Keratinocyte (primary cell): ENCODE results near the gene PMEPA1. TPM values are rescaled to one million over a fixed set of nuclear protein-coding genes. Genes with fewer than 3 reads are reported as not detected.

Experiments
- DNase-seq: peaks from one replicate; pipeline ENCODE4 v3.0.0-alpha.2; 2011; ENCODE audit warnings: low read depth, missing footprints, low spot score
- FAIRE-seq: peaks from 2 replicates; lab custom pipeline; 2011; peaks lifted over from hg19 to GRCh38; lab: Jason Lieb, UNC
- H2AFZ ChIP-seq: 2 replicates; pipeline ENCODE4 v1.6.0; 2012; ENCODE audit warnings: low read length, control low read depth, inconsistent platforms; ENCODE audit not compliant: control insufficient read depth
- H3K27ac ChIP-seq: 2 replicates; pipeline ENCODE4 v1.5.1; 2011; ENCODE audit warnings: low read length; ENCODE audit not compliant: control insufficient read depth, insufficient read depth
- H3K27me3 ChIP-seq: 3 replicates; pipeline ENCODE4 v1.6.0; 2011; ENCODE audit warnings: low read length; ENCODE audit not compliant: control insufficient read depth, insufficient read depth; ENCODE audit errors: extremely low read depth
- H3K36me3 ChIP-seq, 2 experiments: 2 replicates in 1 of 2; 3 replicates in 1 of 2; pipeline ENCODE4 v1.5.1; 2011; ENCODE audit warnings: low read length in 2 of 2, mild to moderate bottlenecking in 1 of 2; ENCODE audit not compliant: control insufficient read depth in 2 of 2, insufficient read depth in 2 of 2; ENCODE audit errors: extremely low read depth in 1 of 2
- H3K4me1 ChIP-seq: 3 replicates; pipeline ENCODE4 v1.5.1; 2011; ENCODE audit warnings: low read length; ENCODE audit not compliant: control insufficient read depth, insufficient read depth; ENCODE audit errors: extremely low read depth
- H3K4me2 ChIP-seq: 3 replicates; pipeline ENCODE4 v1.6.0; 2011; ENCODE audit warnings: low read depth, low read length; ENCODE audit not compliant: control insufficient read depth, insufficient read depth; ENCODE audit errors: extremely low read depth
- H3K4me3 ChIP-seq, 3 experiments: fragments of 200-600 bp in 1 of 3; sonication (generic) in 1 of 3; 2 replicates in 2 of 3; 3 replicates in 1 of 3; pipeline ENCODE4 v1.5.1; 2011 to 2016; ENCODE audit warnings: low read length in 3 of 3, mild to moderate bottlenecking in 3 of 3, control low read depth in 2 of 3, inconsistent platforms in 1 of 3, low read depth in 1 of 3, mixed read lengths in 1 of 3, mixed run types in 1 of 3, moderate library complexity in 1 of 3; ENCODE audit not compliant: control insufficient read depth in 2 of 3, insufficient read depth in 2 of 3; ENCODE audit errors: extremely low read depth in 1 of 3
- H3K79me2 ChIP-seq: 2 replicates; pipeline ENCODE4 v1.6.0; 2012; ENCODE audit warnings: low read length; ENCODE audit not compliant: control insufficient read depth, insufficient read depth
- H3K9ac ChIP-seq: 3 replicates; pipeline ENCODE4 v1.6.0; 2011; ENCODE audit warnings: low read length; ENCODE audit not compliant: control insufficient read depth, insufficient read depth; ENCODE audit errors: extremely low read depth
- H3K9me1 ChIP-seq: 3 replicates; pipeline ENCODE4 v1.6.0; 2011; ENCODE audit warnings: low read length; ENCODE audit not compliant: control insufficient read depth, insufficient read depth; ENCODE audit errors: extremely low read depth
- H3K9me3 ChIP-seq: 2 replicates; pipeline ENCODE4 v1.5.1; 2012; ENCODE audit warnings: low read depth, low read length; ENCODE audit not compliant: control insufficient read depth
- H4K20me1 ChIP-seq: 3 replicates; pipeline ENCODE4 v1.6.0; 2011; ENCODE audit warnings: low read length; ENCODE audit not compliant: control insufficient read depth, insufficient read depth; ENCODE audit errors: extremely low read depth
- CTCF ChIP-seq, 3 experiments: IDR thresholded peaks in 1 of 3; conservative IDR thresholded peaks in 1 of 3; optimal IDR thresholded peaks in 1 of 3; 2 replicates in 2 of 3; 3 replicates in 1 of 3; pipeline versions ENCODE3 to v1.5.1; 2011; ENCODE audit warnings: low read length in 3 of 3, mild to moderate bottlenecking in 3 of 3, moderate library complexity in 2 of 3, control low read depth in 1 of 3, inconsistent platforms in 1 of 3; ENCODE audit not compliant: insufficient read depth in 2 of 3; ENCODE audit errors: extremely low read depth in 1 of 3
- EZH2 ChIP-seq: IDR thresholded peaks from one replicate; pipeline ENCODE4 v1.6.1; 2012; ENCODE audit warnings: inconsistent platforms, mild to moderate bottlenecking, low read length, moderate library complexity
- dilution Hi-C: fragments of 300-500 bp; cut with MboI; formaldehyde crosslinking; loops from one replicate; pipeline ENCODE4 v1.7.0; 2020; ENCODE audit warnings: low sequenced_read_pairs; ENCODE audit not compliant: extremely low pct_ligation_motif_present
- polyA plus RNA-seq, 5 experiments: library from polyadenylated mRNA; depleted of rRNA in 3 of 5; stranded (reverse) in 3 of 5; stranded (forward) in 1 of 5; unstranded in 1 of 5; fragments of >200 nt; gene quantifications; 1 replicate in 1 of 5; 2 replicates in 3 of 5; 3 replicates in 1 of 5; pipeline versions ENCODE4 v1.2.1 to v1.2.3, GENCODE V29; 2011 to 2012; ENCODE audit warnings: missing spikeins in 2 of 5, low read depth in 1 of 5, low replicate concordance in 1 of 5

PMEPA1 gene
- polyA plus RNA-seq, 1 donor (not counting 4 experiments of a cell fraction or from before 2014, with no cell fraction given), result 29.0 TPM

GRCh38 chr20:57701651-57702050 lies 8.2 kb downstream of the PMEPA1 start:
- H3K4me3 ChIP-seq, result no peak overlapping the region
- no peaks in the 10 kb centered on the region for H3K9me3 ChIP-seq
- peaks cover 13% of the 10 kb centered on the region for H3K9me1 ChIP-seq
- peaks cover 9 to 60% of the 10 kb centered on the region in 2 experiments for H3K36me3 ChIP-seq
- peaks cover 91% of the 10 kb centered on the region for H3K79me2 ChIP-seq
- H3K9ac ChIP-seq, result no peak overlapping the region
- no peak overlapping the region for H3K27ac ChIP-seq
- H4K20me1 ChIP-seq, result peaks cover 45% of the 10 kb centered on the region
- H2AFZ ChIP-seq, result no peak overlapping the region
- no peak overlapping the region for H3K4me2 ChIP-seq
- no peaks in the 10 kb centered on the region for H3K27me3 ChIP-seq
- no peak for DNase-seq
- no peak for FAIRE-seq
- peaks cover 86% of the 10 kb centered on the region for H3K4me1 ChIP-seq
- dilution Hi-C loops, result no loop called here
- TF ChIP-seq EZH2 (no peak), CTCF (optimal IDR thresholded peaks at IDR 0.05 in 1 of 3, IDR thresholded peaks at IDR 0.05 in 1 of 3, conservative IDR thresholded peaks at IDR 0.05 in 1 of 3; ENCODE audit: extremely low read depth in 1 of 3, insufficient read depth in 2 of 3, low read length in 3 of 3) (no peak)

- H3K9me3 ChIP-seq, result no peaks in the 10 kb centered on the region
- no peak overlapping the region for H3K4me2 ChIP-seq
- FAIRE-seq (no peak), DNase-seq (no peak)
- H3K9ac ChIP-seq, result no peak overlapping the region
- no peak overlapping the region for H3K4me3 ChIP-seq
- H3K36me3 ChIP-seq, result peaks cover 9 to 56% of the 10 kb centered on the region in 2 experiments
- peaks cover 39% of the 10 kb centered on the region for H4K20me1 ChIP-seq
- H3K27ac ChIP-seq, result no peak overlapping the region
- TF ChIP-seq EZH2, result no peak
- no peak for TF ChIP-seq CTCF (optimal IDR thresholded peaks at IDR 0.05 in 1 of 3, IDR thresholded peaks at IDR 0.05 in 1 of 3, conservative IDR thresholded peaks at IDR 0.05 in 1 of 3; ENCODE audit: extremely low read depth in 1 of 3, insufficient read depth in 2 of 3, low read length in 3 of 3)
- peaks cover 91% of the 10 kb centered on the region for H3K79me2 ChIP-seq
- H3K4me1 ChIP-seq, result peaks cover 86% of the 10 kb centered on the region
- dilution Hi-C loops, result no loop called here
- H2AFZ ChIP-seq, result no peak overlapping the region
- peaks cover 13% of the 10 kb centered on the region for H3K9me1 ChIP-seq
- H3K27me3 ChIP-seq, result no peaks in the 10 kb centered on the region
Measured at GRCh38 chr20:57701090-57701489, 8.7 kb downstream of the PMEPA1 start.
